Mammary epithelial cell (primary cell): ENCODE measurements around the gene TRIM66.

Experiments
- EZH2 ChIP-seq: IDR thresholded peaks from 2 replicates; pipeline ENCODE4 v1.6.1; 2012; ENCODE audit warnings: low read length, inconsistent platforms, borderline replicate concordance
- TF ChIP-seq, protein P1 (sequence below), 2 donors: IDR thresholded peaks in 1 of 2; conservative IDR thresholded peaks in 1 of 2; 2 replicates each; pipeline ENCODE4 v1.5.1; 2011 to 2012; ENCODE audit warnings: inconsistent platforms in 2 of 2, low read length in 2 of 2, mild to moderate bottlenecking in 2 of 2, control low read depth in 1 of 2, low read depth in 1 of 2; ENCODE audit not compliant: insufficient read depth in 1 of 2; ENCODE audit errors: extremely low read depth in 1 of 2

DNA sequence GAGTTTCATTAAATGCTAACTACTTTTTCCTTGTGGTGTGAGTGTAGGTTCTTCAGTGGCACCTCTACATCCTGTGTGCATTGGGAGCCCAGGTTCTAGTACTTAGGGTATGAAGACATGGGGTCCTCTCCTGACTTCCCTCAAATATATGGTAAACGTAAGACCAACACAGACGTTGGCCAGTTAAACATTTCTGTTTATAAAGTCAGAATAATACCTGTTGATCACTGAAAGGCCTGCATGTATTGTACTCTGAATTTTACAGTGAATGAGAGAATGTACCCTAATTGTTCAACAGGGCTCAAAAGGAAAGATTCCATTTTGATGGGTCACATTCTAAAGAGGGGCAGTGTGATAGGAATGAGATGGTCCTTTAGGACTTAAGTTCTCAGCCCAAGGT, 3.4 kb upstream of the TRIM66 start:
- TF ChIP-seq, protein P1, sequence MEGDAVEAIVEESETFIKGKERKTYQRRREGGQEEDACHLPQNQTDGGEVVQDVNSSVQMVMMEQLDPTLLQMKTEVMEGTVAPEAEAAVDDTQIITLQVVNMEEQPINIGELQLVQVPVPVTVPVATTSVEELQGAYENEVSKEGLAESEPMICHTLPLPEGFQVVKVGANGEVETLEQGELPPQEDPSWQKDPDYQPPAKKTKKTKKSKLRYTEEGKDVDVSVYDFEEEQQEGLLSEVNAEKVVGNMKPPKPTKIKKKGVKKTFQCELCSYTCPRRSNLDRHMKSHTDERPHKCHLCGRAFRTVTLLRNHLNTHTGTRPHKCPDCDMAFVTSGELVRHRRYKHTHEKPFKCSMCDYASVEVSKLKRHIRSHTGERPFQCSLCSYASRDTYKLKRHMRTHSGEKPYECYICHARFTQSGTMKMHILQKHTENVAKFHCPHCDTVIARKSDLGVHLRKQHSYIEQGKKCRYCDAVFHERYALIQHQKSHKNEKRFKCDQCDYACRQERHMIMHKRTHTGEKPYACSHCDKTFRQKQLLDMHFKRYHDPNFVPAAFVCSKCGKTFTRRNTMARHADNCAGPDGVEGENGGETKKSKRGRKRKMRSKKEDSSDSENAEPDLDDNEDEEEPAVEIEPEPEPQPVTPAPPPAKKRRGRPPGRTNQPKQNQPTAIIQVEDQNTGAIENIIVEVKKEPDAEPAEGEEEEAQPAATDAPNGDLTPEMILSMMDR (conservative IDR thresholded peaks at IDR 0.05 in 1 of 2, IDR thresholded peaks at IDR 0.05 in 1 of 2; ENCODE audit: extremely low read depth in 1 of 2, insufficient read depth in 1 of 2, low read depth in 1 of 2, low read length in 2 of 2), result no peak
- TF ChIP-seq EZH2, result no peak
